IPS-NIHi7 (cell line): ENCODE data around the gene DPEP2NB.
"Not testable (repeated sequence)": the region's sequence is repeated elsewhere in the genome, so short reads cannot be mapped to it uniquely, and the experiment has no call there.

ENCODE experiments used
- DNase-seq: peaks from one replicate; pipeline ENCODE4 v3.0.0; 2012; ENCODE audit warnings: mixed read lengths; ENCODE audit errors: extremely low spot score

Gene DPEP2NB

DNA sequence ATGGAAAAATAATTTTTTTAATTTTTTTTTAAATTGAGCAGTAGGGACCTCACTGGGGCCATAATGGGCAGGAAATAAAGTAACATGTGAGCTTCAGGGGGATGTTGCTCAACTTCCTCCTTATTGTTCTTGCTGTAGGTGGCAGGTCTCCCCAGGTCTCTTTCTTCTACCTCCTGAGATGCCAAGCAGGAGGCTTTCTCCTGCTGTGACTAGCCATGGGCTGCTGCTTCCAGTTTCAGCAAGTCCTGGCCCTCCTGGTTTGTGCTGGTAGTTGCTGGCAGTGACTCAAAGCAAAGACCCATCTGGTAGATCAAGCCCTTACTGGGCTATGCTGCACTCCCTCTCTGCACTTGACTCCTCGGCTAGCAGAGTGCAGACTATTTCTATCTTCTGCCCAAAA lies 2.3 kb downstream of the DPEP2NB start:
- DNase-seq: no peak

DNA sequence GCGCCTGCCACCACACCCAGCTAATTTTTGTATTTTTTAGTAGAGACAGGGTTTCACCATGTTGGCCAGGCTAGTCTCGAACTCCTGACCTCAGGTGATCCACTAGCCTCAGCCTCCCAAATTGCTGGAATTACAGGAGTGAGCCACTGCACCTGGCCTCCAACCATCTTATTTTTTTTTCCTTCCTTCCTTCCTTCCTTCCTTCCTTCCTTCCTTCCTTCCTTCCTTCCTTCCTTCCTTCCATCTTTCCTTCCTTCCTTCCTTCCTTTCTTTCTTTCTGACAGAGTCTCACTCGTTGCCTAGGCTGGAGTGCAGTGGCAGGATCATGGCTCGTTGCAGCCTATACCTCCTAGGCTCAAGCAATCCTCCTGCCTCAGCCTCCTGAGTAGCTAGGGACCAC lies 5.8 kb downstream of the DPEP2NB start:
- not testable (repeated sequence) for DNase-seq

DNA sequence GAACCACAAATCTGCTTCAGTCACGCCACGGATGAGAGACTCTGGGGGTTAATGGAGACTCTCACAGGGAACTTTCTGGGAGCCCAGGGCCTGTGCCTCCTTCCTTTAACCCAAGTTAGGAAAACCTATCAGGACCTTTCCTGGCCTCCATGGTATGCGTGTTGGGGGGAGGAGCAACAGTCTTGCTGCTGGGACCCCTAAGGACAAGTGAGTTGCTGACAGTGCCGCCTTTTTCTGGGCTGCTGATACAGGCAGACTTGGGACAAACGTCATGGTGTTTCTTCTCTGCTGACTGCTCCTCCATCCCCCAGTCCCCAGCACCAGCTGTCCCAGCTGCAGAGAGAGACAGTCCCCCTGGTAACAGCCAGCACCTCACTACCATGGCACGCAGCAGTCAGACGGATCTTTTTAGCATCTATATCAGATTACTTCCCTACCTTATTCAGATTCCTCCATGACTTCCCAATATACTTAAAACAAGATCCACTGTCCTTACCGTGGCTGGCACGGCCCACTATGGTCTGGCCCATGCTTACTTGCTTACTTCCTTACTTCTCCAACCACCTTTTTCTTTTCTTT lies 6.5 kb downstream of the DPEP2NB start:
- peak; percentile 49 for DNase-seq

DNA sequence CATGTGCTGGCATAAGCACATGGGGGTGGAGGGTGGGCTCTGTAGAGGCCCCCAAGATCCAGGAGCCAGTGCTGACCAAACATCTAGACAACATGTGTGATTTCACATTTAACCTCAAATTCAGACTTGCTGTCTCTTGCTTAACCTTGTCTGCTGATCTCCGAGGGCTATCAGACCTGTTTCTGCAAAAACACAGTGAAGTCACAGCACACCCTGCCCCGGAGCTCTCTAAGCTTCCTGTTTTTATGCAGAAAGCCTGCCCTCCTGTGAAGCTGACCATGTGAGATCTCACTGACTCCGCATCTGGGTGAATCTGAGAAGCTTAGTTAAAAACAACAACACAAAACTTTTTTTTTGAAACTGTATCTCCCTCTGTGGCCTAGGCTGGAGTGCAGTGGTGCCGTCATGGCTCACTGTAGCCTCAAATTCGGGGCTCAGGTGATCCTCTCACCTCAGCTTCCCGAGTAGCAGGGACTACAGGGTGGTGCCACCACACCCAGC lies 9.9 kb downstream of the DPEP2NB start:
- DNase-seq: peak; percentile 32

DNA sequence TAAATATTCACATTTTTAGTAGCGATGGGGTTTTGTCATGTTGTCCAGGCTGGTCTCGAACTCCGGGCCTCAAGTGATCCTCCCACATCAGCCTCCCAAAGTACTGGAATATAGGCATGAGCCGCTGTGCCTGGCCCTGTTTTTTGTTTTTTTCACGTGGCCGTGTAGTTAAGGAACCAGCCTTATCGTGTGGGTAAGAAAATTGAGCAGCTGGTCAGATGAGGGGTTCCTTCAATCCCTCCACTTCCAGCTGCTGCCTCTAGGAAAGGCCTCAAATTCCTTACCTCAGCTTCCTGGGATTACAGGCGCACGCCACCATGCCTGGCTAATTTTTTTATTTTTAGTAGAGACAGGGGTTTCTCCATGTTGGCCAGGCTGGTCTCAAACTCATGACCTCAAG lies 10.5 kb downstream of the DPEP2NB start:
- DNase-seq: no peak

DNA sequence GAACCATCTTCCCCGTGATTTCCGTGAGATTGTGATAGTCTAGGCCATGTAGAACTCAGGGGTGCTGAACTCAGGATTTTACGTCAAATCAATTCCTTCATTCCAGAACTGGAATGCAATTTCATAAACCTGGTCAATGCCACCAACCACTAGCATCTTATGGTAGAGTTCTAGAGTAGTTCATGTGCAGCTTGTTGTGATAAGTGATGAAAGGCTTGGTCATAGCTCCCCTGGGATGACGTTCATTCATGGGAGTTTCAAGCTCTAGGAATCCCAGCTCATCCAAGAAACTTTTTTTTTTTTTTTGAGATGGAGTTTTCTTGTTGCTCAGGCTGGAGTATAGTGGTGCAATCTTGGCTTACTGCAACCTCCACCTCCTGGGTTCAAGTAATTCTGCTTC lies 12.7 kb downstream of the DPEP2NB start:
- no peak for DNase-seq

DNA sequence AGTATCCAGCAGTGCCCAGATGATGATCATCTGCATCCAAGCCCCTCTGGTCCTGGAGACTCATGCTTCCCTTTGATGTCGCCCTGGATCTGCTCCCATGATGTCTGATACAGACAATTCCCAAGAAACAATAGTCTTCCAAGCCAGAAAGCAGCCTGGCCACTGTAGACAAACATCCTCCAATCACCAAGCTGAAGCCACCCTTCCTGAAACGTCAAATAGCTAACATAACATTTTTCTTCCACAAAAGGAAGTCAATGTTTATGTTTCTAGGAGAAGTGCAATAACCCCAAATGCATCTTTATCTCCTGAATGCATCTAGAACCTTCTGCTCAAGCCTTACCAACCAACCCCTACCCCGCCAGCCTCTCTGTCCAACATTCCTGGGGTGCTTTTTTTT lies 15.3 kb downstream of the DPEP2NB start:
- no peak for DNase-seq

DNA sequence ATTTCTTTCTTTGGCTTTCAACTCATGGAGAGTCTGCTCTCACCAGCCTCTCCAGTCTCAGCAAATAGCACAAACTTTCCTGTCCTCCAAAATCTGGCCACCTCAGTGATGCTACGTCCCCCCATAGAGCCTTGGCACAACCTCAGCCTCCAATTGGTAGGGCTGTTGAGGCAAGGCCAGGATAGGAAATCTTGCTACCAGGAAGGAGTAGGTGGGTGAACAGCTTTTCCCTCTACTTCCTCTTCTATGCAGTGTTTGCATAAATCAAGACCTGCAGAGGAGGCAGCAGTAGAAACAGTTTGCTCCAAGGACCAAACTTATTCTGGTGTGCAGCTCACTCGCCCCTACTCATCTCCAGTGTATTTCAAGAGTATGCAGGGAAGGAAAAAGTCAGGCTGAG lies 15.7 kb downstream of the DPEP2NB start:
- DNase-seq: no peak

DNA sequence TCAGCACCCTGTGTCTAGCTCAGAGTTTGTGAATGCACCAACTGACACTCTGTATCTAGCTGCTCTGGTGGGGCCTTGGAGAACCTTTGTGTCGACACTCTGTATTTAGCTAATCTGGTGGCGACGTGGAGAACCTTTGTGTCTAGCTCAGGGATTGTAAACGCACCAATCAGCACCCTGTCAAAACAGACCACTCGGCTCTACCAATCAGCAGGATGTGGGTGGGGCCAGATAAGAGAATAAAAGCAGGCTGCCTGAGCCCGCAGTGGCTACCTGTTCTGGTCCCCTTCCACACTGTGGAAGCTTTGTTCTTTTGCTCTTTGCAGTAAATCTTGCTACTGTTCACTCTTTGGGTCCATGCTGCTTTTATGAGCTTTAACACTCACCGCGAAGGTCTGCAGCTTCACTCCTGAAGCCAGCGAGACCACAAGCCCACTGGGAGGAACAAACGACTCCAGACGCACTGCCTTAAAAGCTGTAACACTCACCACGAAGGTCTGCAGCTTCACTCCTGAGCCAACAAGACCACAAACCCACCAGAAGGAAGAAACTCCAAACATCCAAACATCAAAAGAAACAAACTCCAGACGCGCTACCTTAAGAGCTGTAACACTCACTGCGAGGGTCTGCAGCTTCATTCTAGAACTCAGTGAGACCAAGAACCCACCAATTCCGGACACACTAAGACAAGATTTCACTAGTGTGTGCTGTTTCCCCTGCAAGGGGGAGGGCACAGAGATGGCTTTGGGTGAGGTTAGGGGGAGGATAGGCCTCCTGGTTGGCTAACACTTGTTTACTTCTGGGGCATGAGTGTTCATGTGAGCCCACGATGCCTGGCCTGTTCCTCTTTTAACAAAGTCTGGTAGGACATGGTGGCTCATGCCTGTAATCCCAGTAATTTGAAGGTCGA lies 16.7 kb downstream of the DPEP2NB start, which contains the start of gene DPEP2:
DPEP2 (minus strand) TSS at position 706 of the 910 bp plus-strand sequence. CDS start 6,272 bp downstream, outside the sequence.
- DNase-seq: not testable (repeated sequence)

DNA sequence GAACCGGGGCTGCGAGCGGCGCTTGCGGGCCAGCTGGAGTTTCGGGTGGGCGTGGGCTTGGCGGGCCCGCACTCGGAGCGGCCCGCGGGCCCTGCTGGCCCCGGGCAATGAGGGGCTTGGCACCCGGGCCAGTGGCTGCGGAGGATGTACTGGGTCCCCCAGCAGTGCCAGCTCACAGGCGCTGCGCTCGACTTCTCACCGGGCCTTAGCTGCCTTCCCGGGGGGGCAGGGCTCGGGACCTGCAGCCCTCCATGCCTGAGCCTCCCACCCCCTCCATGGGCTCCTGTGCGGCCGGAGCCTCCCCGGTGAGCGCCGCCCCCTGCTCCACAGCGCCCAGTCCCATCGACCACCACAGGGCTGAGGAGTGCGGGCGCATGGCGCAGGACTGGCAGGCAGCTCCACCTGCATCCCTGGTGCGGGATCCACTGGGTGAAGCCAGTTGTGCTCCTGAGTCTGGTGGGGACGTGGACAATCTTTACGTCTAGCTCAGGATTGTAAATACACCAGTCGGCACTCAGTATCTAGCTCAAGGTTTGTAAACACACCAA lies 17.4 kb downstream of the DPEP2NB start:
- not testable (repeated sequence) for DNase-seq

DNA sequence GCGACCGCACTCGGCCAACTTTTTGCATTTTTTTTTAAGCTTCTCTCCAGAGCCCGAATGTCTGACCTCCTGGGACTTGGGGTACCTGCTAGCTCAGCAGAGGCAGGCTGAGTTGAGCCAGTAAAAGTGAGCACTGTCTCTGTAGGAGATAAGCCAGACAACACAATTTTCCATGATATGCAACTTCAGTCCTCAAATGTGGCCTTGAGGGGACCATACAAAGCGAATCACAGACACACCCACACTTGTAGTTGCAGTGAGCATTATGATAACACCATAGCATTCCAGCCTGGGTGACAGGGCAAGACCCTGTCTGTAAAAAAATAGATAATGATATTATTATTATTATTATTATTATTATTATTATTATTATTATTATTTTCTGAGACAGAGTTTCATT lies 19.0 kb downstream of the DPEP2NB start:
- DNase-seq: no peak

DNA sequence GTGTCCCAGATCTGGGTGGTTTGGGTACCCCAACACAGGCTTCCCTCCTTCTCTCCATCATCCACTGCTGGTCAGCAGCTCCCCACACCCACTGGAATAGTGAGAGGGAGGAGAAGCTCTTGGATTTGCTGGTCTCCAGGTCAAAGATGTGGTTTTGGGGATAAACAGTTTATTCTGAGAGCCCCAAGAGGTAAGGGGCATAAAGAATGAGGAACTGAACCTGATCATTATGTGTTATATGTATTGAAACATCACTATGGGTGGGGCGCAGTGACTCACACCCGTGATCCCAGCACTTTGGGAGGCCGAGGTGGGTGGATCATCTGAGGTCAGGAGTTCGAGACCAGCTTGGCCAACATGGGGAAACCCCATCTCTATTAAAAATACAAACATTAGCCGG lies 20.3 kb downstream of the DPEP2NB start:
- DNase-seq: no peak

DNA sequence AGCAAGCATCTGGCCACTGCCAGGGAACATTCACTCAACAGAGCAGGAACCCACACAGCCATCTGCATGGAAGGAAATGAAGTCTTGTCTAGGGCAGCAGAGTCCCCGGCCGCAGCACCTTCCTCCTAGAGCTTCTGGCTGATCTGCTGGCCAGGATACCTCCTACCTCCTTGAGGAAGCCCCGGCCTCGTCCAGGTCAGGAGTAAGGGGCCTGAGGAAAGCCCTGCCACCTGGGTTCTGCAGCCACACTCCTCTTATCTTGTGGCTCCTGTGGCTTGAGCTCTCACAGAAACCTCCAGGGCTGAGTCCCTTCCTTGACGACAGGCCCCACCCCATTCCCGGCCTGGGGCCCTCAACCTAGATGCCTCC lies 21.7 kb downstream of the DPEP2NB start:
- DNase-seq: not testable (repeated sequence)

DNA sequence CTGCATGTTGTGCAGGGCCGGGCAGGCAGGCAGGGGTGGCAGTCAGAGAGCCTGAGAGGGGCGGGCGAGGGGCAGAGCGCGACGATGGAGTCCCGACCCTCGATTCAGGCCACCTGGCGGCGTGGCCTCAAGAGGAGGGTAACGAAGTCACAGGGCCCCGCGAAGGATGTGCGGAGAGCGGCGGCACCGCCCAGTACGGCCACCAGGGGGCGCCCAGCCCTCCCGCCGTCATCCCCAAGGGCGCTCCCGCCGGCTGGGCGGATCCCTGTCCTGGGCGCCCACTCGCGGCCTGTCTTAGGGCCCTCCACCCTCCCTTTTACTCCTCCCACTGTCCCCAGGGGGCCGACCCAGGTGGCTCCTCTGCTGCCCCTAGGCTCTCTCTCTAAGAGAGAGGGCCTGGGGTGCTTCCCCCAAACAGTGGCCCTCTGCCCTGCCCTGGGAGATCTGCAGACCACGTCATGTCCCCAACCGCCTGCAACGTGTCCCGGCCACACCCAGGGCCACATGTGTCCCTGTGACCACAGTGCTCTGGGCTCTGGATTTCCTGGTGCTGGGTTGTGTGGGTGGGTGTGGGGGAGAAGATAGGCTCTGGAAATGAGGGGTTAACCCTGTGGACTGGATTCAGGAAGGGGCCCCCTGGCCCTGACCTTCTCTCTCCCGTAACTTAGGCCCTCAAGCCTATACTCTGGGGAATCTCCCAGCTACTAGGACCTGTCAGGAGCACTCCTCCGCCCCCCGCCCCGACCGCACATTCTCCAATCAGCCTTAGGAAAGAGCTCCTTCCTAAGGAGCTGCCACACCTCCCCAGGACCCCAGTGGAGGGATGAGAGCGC lies 22.3 kb downstream of the DPEP2NB start:
- peak; percentile 91 for DNase-seq

DNA sequence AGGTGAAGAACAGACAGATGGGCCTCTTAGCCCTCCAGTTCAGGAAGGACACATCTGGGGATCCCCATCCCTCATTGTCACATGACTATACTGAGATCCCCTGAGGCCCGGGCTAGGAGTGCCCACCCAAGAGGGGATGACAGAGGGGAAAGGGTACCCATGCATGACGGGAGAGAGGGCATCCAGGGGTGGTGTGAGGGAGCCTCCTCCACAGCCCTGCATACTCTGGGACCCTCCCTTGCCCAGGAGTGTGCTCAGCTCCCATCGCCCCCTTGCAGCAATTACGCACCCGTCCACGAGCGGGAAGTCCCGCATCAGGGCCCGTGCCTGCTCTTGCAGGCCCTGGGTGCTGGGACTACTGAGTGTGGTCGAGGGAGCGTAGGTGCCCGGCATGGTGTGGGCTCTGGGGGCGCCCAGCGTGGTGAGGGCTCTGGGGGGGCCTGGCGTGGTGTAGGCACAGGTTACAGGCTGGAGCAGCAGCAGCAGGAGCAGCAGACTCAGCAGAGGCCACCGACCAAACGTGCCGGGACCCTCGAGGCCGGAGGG lies 23.0 kb downstream of the DPEP2NB start:
- DNase-seq: no peak

DNA sequence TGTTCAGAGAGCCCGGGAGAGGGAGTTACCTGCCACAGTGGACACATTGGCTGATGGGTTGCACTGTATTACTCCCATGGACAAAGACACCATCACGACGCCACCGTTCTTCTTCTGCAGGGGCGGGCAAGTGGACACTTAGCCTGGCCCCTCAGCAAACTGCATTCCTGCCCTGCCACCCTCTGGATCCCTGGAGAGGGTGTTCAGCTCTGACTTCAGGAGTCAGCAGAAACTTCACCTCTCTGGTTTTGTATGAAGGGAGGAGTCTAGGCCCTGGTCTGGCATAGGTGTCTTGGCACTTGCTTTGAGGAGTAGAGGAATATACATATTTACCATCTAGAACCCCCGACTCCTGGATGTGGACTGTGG lies 25.7 kb downstream of the DPEP2NB start:
- no peak for DNase-seq

DNA sequence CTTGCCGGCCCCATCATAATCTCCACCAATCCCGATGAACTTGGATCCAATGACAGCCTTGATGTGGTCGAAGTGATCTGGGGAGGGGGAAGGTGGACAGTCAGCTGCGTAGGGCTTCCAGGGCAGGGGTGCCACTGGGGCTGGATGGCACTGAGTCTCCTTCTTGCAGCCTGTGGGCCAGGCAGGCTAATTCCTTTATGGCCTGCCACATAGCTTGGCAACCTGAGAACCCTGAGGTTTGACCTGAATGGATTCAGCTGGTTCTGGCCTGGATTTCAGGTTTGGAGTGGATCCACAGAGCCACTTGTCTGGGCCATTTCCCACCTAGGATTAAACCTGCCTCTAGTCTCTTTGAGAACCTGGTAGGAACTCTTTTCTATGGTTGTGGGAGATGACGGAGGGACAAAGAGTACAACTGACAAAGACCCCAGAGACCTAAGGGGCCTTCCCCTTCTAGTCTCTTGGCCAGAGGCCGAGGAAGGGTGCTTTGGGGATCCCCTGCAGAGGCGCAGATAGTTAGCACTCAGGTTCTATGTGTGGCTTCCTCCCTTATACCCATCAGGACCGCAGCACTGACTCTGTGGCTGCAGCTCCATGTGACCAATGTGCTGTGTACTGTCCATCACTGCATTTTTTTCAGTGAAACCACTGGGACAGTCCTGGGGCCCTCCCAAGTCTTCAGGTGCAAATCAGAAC lies 26.2 kb downstream of the DPEP2NB start:
- DNase-seq: no peak

DNA sequence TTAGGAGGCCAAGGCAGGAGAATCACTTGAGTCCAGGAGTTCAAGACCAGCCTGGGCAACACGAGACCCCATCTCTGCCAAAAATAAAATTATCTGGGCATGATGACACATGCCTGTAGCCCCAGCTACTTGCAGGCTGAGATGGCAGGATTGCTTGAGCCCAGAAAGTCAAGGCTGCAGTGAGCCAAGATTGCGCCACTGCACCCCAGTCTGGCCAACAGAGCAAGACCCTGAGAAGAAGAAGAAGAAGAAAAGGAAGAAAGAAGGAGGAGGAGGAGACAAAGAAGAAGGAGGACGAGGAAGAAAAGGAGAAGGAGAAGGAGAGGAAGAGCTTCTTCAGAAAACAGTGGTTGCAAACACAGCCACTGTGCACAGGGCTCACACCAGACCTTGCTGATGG lies 27.0 kb downstream of the DPEP2NB start:
- no peak for DNase-seq

DNA sequence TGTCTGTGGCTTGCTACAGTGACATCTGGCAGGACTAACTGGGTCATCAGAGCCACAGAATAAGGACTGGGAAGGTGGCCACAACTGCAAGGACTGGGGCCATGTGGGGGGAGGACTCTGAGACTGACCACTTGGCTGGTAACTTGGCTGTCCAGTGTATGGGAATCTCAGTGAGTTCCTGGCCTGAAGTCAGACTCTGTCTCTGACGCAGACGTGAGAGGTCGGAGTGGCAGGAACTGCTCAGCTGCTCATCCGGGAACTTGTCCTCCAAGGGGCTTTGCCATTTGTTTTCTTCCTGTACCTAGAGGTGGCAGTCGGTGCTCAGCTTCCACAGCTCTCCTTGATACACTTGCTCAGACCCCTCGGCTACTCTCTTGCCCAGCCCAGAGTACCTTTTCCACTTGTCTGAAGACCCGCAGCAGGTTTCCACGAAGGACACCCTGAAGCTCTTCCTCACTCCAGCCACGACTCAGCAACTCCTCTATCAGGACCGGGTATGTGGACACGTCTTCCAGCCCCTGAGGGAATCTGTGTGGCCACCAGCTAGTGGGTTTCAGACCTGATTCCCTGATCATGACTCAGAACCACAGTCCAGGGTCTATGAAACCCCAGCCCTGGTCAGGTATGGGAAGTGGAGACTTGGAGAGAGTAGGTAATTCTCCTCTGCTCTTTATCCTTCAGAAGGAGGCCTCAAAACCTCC lies 28.1 kb downstream of the DPEP2NB start:
- DNase-seq: no peak

DNA sequence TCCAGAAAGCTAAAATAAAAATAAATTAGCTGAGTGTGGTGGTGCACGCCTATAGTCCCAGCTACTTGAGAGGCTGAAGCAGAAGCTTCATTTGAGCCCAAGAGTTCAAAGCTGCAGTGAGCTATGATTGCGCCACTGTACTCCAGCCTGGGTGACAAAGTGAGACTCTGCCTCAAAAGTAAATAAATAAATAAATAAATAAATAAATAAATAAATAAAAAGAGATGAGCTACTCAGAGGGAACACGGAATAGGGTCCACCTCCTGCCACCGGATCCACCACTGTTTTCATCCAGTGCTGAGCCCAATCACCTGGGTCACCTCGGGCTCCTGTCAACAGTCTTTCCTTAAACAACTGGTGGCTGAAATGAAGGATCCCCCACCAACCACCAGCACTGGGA lies 28.8 kb downstream of the DPEP2NB start:
- no peak for DNase-seq
